ENCODE data around the gene NHSL2. TPM values are rescaled to one million over a fixed set of nuclear protein-coding genes. Genes with fewer than 3 reads are reported as not detected.

The NHSL2 gene
- total RNA-seq, 1 donor from 2014 or later = 0.07 TPM

- Mint-ChIP-seq H3K36me3 (ENCODE audit: low read depth) (no peaks in the 10 kb centered on the region), H3K27me3 (peaks cover 20% of the 10 kb centered on the region), H3K4me3 (no peak overlapping the region)
Observed at GRCh38 chrX:72080800-72081199, 170.2 kb downstream of the NHSL2 start.

GRCh38 chrX:72081605-72082320 is 171.1 kb downstream of the NHSL2 start:
- DNase-seq = no peak
- intact Hi-C loops (cut with micrococcal nuclease) = no loop called here
- no peaks in the 10 kb centered on the region for H3K36me3 Mint-ChIP-seq (ENCODE audit: low read depth)
- no peak overlapping the region for H3K27ac Mint-ChIP-seq
- H3K27me3 Mint-ChIP-seq = peaks cover 23% of the 10 kb centered on the region
- H3K4me1 Mint-ChIP-seq = peaks cover 6% of the 10 kb centered on the region
- no peaks in the 10 kb centered on the region for H3K9me3 Mint-ChIP-seq
- H3K4me3 Mint-ChIP-seq = no peak overlapping the region

More at GRCh38 chrX:72080800-72081199, 170.2 kb downstream of the NHSL2 start:
- Mint-ChIP-seq H3K27ac (no peak overlapping the region), H3K9me3 (no peaks in the 10 kb centered on the region), H3K4me1 (peaks cover 6% of the 10 kb centered on the region)
- intact Hi-C loops (cut with micrococcal nuclease) = no loop called here
- DNase-seq = no peak

DNA sequence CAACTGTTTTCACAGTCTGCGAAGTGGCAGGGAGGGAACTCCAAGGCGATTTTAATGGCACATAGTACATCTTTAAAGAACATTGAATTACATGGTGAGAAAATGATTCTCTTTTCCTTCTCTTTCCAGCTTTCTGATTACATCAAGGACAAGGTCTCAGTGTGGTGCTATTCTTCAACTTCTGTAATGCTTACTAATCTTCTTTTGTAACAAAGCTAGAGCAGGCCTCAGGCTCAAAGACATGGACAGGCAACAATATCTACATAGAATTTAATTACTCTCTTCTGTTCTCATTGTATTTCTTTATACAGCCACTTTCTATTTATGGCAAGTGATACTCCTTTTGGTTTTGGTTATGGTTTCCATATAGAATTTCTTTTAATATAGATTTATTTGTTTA is 172.6 kb downstream of the NHSL2 start:
- Mint-ChIP-seq H3K4me1 (peaks cover 3% of the 10 kb centered on the region), H3K4me3 (no peak overlapping the region), H3K27ac (no peak overlapping the region), H3K27me3 (peaks cover 28% of the 10 kb centered on the region), H3K36me3 (ENCODE audit: low read depth) (no peaks in the 10 kb centered on the region), H3K9me3 (no peaks in the 10 kb centered on the region)
- no peak for DNase-seq
- intact Hi-C loops (cut with micrococcal nuclease) = no loop called here

- DNase-seq = no peak
- H3K4me1 Mint-ChIP-seq = no peaks in the 10 kb centered on the region
- H3K36me3 Mint-ChIP-seq (ENCODE audit: low read depth) = no peaks in the 10 kb centered on the region
- no peak overlapping the region for H3K4me3 Mint-ChIP-seq
- peaks cover 28% of the 10 kb centered on the region for H3K27me3 Mint-ChIP-seq
- intact Hi-C loops (cut with micrococcal nuclease) = no loop called here
- H3K27ac Mint-ChIP-seq = no peak overlapping the region
- no peaks in the 10 kb centered on the region for H3K9me3 Mint-ChIP-seq
Observed at GRCh38 chrX:72084114-72084513, 173.5 kb downstream of the NHSL2 start.

- no peaks in the 10 kb centered on the region for H3K36me3 Mint-ChIP-seq (ENCODE audit: low read depth)
- peaks cover 28% of the 10 kb centered on the region for H3K27me3 Mint-ChIP-seq
- no peaks in the 10 kb centered on the region for H3K4me1 Mint-ChIP-seq
- H3K4me3 Mint-ChIP-seq = no peak overlapping the region
- H3K9me3 Mint-ChIP-seq = no peaks in the 10 kb centered on the region
- H3K27ac Mint-ChIP-seq = no peak overlapping the region
- no peak for DNase-seq
- intact Hi-C loops (cut with micrococcal nuclease) = no loop called here
Observed at GRCh38 chrX:72086995-72087394, 176.3 kb downstream of the NHSL2 start.

- no peak overlapping the region for H3K4me3 Mint-ChIP-seq
- no peak for DNase-seq
- H3K36me3 Mint-ChIP-seq (ENCODE audit: low read depth) = no peaks in the 10 kb centered on the region
- no peak overlapping the region for H3K27ac Mint-ChIP-seq
- H3K9me3 Mint-ChIP-seq = peaks cover 3% of the 10 kb centered on the region
- H3K4me1 Mint-ChIP-seq = no peaks in the 10 kb centered on the region
- peaks cover 39% of the 10 kb centered on the region for H3K27me3 Mint-ChIP-seq
- intact Hi-C loops (cut with micrococcal nuclease) = no loop called here
Observed at GRCh38 chrX:72088761-72089160, 178.1 kb downstream of the NHSL2 start.

- no peak overlapping the region for H3K27ac Mint-ChIP-seq
- intact Hi-C loops (cut with micrococcal nuclease) = no loop called here
- no peak overlapping the region for H3K4me3 Mint-ChIP-seq
- H3K4me1 Mint-ChIP-seq = no peaks in the 10 kb centered on the region
- no peak for DNase-seq
- H3K9me3 Mint-ChIP-seq = peaks cover 3% of the 10 kb centered on the region
- peaks cover 37% of the 10 kb centered on the region for H3K27me3 Mint-ChIP-seq
- H3K36me3 Mint-ChIP-seq (ENCODE audit: low read depth) = no peaks in the 10 kb centered on the region
Observed at GRCh38 chrX:72089254-72089653, 178.6 kb downstream of the NHSL2 start.

DNA sequence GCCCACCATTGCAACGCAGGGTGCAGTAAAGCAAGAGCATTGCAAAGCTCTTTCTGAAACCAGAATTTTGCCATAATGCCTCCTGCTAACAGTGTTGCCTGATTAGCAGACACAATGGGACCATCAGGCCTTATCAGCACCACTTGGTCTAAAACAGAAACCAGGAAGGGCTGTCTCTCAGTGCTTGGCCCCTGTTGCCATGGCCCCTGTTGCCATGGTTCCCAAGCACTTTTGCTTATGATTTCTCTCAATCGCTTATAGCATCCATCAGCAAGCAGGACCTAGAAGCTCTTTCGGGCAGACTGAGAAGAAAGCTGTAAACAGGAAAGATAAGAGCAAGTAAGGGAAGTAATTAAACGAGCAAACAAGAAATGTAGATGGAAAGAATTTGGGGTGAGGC is 184.2 kb downstream of the NHSL2 start:
- peaks cover 3% of the 10 kb centered on the region for H3K9me3 Mint-ChIP-seq
- intact Hi-C loops (cut with micrococcal nuclease) = no loop called here
- H3K4me3 Mint-ChIP-seq = no peak overlapping the region
- H3K4me1 Mint-ChIP-seq = peaks cover 4% of the 10 kb centered on the region
- H3K27me3 Mint-ChIP-seq = peaks cover 40% of the 10 kb centered on the region
- no peaks in the 10 kb centered on the region for H3K36me3 Mint-ChIP-seq (ENCODE audit: low read depth)
- DNase-seq = peak; percentile 83
- H3K27ac Mint-ChIP-seq = no peak overlapping the region

- H3K9me3 Mint-ChIP-seq = peaks cover 3% of the 10 kb centered on the region
- no peak for DNase-seq
- H3K4me1 Mint-ChIP-seq = peaks cover 9% of the 10 kb centered on the region
- H3K4me3 Mint-ChIP-seq = no peak overlapping the region
- H3K36me3 Mint-ChIP-seq (ENCODE audit: low read depth) = no peaks in the 10 kb centered on the region
- H3K27ac Mint-ChIP-seq = no peak overlapping the region
- H3K27me3 Mint-ChIP-seq = peaks cover 42% of the 10 kb centered on the region
- intact Hi-C loops (cut with micrococcal nuclease) = no loop called here
Observed at GRCh38 chrX:72095370-72095769, 184.7 kb downstream of the NHSL2 start.

DNA sequence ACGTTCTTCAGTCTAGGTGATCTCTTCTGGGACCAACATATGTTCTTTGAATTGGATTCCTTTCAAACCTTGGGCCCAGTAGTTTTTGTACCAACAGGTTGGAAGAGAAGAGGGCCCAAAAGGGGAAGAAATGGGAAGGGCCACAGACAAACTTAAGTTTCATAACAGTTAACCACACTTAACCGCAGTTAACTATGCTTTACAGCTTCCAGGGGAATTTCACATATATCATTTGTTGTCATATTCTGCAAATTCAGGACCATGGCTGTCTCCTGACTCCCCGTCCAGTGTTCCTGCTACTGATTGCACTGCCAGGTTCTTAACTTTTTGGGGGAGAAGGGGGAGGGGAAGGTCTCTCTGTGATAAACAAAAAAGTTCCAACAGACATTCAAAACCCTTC is 186.5 kb downstream of the NHSL2 start:
- no peaks in the 10 kb centered on the region for H3K36me3 Mint-ChIP-seq (ENCODE audit: low read depth)

DNA sequence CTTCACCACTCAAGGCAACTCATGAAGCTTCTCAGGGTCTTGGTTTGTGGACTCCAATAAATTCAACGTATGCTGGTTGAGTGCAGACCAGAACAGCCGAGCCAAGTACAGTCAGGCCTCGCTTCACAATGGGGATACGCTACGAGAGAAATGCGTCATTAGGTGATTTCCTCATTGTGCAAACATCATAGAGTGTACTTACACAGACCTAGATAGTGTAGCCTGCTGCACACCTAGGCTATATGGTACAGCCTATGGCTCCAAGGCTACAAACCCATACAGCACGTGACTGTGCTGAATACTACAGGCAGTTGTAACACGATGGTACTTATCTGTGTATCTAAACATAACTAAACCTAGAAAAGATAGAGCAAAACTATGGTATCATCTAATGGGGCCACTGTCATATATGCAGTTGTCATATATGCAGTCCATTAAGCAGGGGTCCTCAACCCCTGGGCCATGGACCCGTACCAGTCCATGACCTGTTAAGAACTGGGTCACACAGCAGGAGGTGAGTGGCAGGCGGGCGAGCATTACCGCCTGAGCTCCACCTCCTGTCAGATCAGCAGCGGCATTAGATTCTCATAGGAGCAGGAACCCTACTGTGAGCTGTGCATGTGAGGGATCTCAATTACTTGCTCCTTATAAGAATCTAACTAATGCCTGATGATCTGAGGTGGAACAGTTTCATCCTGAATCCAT is 189.6 kb downstream of the NHSL2 start:
- H3K36me3 Mint-ChIP-seq (ENCODE audit: low read depth) = no peaks in the 10 kb centered on the region
- peaks cover 32% of the 10 kb centered on the region for H3K4me1 Mint-ChIP-seq
- H3K4me3 Mint-ChIP-seq = peak overlapping the region; percentile 53
- DNase-seq = no peak
- H3K27me3 Mint-ChIP-seq = peaks cover 47% of the 10 kb centered on the region
- intact Hi-C loops (cut with micrococcal nuclease) = no loop called here
- no peaks in the 10 kb centered on the region for H3K9me3 Mint-ChIP-seq
- H3K27ac Mint-ChIP-seq = no peak overlapping the region

More for the DNA sequence above, 186.5 kb downstream of the NHSL2 start:
- no peak overlapping the region for H3K27ac Mint-ChIP-seq
- H3K9me3 Mint-ChIP-seq = peaks cover 3% of the 10 kb centered on the region
- peaks cover 44% of the 10 kb centered on the region for H3K27me3 Mint-ChIP-seq
- H3K4me1 Mint-ChIP-seq = peaks cover 26% of the 10 kb centered on the region
- intact Hi-C loops (cut with micrococcal nuclease) = no loop called here
- DNase-seq = no peak
- H3K4me3 Mint-ChIP-seq = no peak overlapping the region

- Mint-ChIP-seq H3K36me3 (ENCODE audit: low read depth) (no peaks in the 10 kb centered on the region), H3K9me3 (no peaks in the 10 kb centered on the region), H3K4me3 (peak overlapping the region; percentile 53), H3K27ac (peak overlapping the region; percentile 69), H3K27me3 (peaks cover 45% of the 10 kb centered on the region), H3K4me1 (peaks cover 32% of the 10 kb centered on the region)
- intact Hi-C loops (cut with micrococcal nuclease) = loop anchor here (1.0 kb wide), 1 partner anchor 83 kb away; no protein-coding TSS in a partner anchor
- DNase-seq = peak; percentile 92
Observed at GRCh38 chrX:72100824-72101351, 190.2 kb downstream of the NHSL2 start.

- Mint-ChIP-seq H3K27ac (no peak overlapping the region), H3K36me3 (ENCODE audit: low read depth) (no peaks in the 10 kb centered on the region), H3K27me3 (peaks cover 41% of the 10 kb centered on the region), H3K9me3 (no peaks in the 10 kb centered on the region), H3K4me1 (peaks cover 32% of the 10 kb centered on the region), H3K4me3 (peak overlapping the region; percentile 53)
- intact Hi-C loops (cut with micrococcal nuclease) = loop anchor here (1.0 kb wide), 1 partner anchor 83 kb away; no protein-coding TSS in a partner anchor
- DNase-seq = peak; percentile 60
Observed at GRCh38 chrX:72101597-72102037, 191.0 kb downstream of the NHSL2 start.

DNA sequence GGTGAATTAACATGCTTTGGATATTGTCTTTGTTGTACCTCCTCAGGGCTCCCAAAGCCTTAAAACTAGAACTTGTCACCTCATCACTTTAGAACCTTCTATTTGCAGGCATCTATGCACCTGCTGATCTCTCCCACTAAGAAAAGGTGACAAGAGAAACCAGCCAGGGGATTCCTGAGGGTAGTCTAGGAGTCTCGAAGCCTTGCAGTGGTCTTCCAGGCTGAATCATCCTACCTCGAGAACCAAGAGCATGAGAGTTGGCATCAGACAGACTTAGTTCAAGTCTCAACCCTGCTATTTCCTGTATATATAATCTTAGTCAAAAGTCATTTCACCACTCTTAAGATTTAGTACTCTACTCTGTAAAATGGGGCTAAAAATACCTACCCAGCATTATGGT is 191.5 kb downstream of the NHSL2 start:
- no peaks in the 10 kb centered on the region for H3K36me3 Mint-ChIP-seq (ENCODE audit: low read depth)
- intact Hi-C loops (cut with micrococcal nuclease) = no loop called here
- no peak overlapping the region for H3K4me3 Mint-ChIP-seq
- H3K27ac Mint-ChIP-seq = no peak overlapping the region
- peaks cover 37% of the 10 kb centered on the region for H3K27me3 Mint-ChIP-seq
- H3K9me3 Mint-ChIP-seq = no peaks in the 10 kb centered on the region
- DNase-seq = no peak
- H3K4me1 Mint-ChIP-seq = peaks cover 32% of the 10 kb centered on the region

All from activated CD4-positive, alpha-beta T cell treated with anti-CD3 and anti-CD28 coated beads, Interleukin-2, amount 10 ng/mL, durations not matched to agents 24 days and 14 days (primary cell).